Thymus (tissue), 11 donors: ENCODE data around the gene MYCN. TPM values are rescaled to one million over a fixed set of nuclear protein-coding genes. Genes with fewer than 3 reads are reported as not detected.

Source experiments
- DNase-seq, 9 donors: peaks; one replicate each; pipeline ENCODE4 v3.0.0-alpha.2; 2013; ENCODE audit warnings: low spot score in 9 of 9, low read depth in 6 of 9, missing footprints in 1 of 9
- H3K27ac ChIP-seq, 2 donors: one replicate each; pipeline ENCODE4 v1.5.1; 2013; ENCODE audit warnings: control low read depth in 1 of 2, low read depth in 1 of 2, low read length in 1 of 2, mild to moderate bottlenecking in 1 of 2, moderate library complexity in 1 of 2
- H3K27me3 ChIP-seq, 2 donors: one replicate each; pipeline ENCODE4 v1.5.1; 2013; ENCODE audit warnings: low read length in 1 of 2; ENCODE audit not compliant: control insufficient read depth in 2 of 2, insufficient read depth in 1 of 2
- H3K36me3 ChIP-seq, 2 donors: one replicate each; pipeline ENCODE4 v1.5.1; 2013; ENCODE audit warnings: low read length in 1 of 2, mild to moderate bottlenecking in 1 of 2, moderate library complexity in 1 of 2; ENCODE audit not compliant: control insufficient read depth in 2 of 2, insufficient read depth in 2 of 2
- H3K4me1 ChIP-seq, 2 donors: one replicate each; pipeline ENCODE4 v1.5.1; 2013; ENCODE audit warnings: low read length in 2 of 2; ENCODE audit not compliant: control insufficient read depth in 2 of 2, insufficient read depth in 2 of 2
- H3K4me3 ChIP-seq, 2 donors: one replicate each; pipeline ENCODE4 v1.5.1; 2013; ENCODE audit warnings: low read length in 2 of 2, control low read depth in 1 of 2, mild to moderate bottlenecking in 1 of 2
- H3K9me3 ChIP-seq, 2 donors: one replicate each; pipeline ENCODE4 v1.5.1; 2013; ENCODE audit warnings: low read length in 1 of 2, mild to moderate bottlenecking in 1 of 2; ENCODE audit not compliant: control insufficient read depth in 2 of 2, insufficient read depth in 1 of 2
- WGBS: extraction: QIAGEN DNeasy Blood & Tissue Kit; methylation state at CpG from one replicate; pipeline ENCODE4 v1.1.7; 2013; 5-methylcytosine and 5-hydroxymethylcytosine counted together
- polyA plus RNA-seq: library from polyadenylated mRNA; stranded (reverse); fragments of 200-250 nt; gene quantifications from one replicate; pipeline ENCODE4 v1.2.3, GENCODE V29; 2013
- total RNA-seq: library from RNA; stranded (reverse); fragments of 120-200 nt; gene quantifications from one replicate; pipeline ENCODE4 v1.2.4, GENCODE V29; 2013
- donor health status: healthy.

MYCN gene
- total and polyA plus RNA-seq, 2 donors, result 1.8 to 5.8 TPM

- Histone ChIP-seq H3K36me3 (no peaks in the 10 kb centered on the region), H3K4me3 (no peak overlapping the region), H3K27ac (no peak overlapping the region), H3K4me1 (peaks cover 11 to 45% of the 10 kb centered on the region in 2 donors), H3K27me3 (peaks cover 31 to 50% of the 10 kb centered on the region in 2 donors), H3K9me3 (no peaks in the 10 kb centered on the region)
- no peak for DNase-seq
- WGBS, result 74% methylated on average over 8 of the region's 8 CpGs
These were observed 1.4 kb upstream of the MYCN start for GRCh38 chr2:15938803-15939555.

- Histone ChIP-seq H3K9me3 (no peaks in the 10 kb centered on the region), H3K4me1 (peaks cover 14 to 47% of the 10 kb centered on the region in 2 donors), H3K27me3 (peaks cover 31 to 50% of the 10 kb centered on the region in 2 donors), H3K4me3 (peak overlapping the region; percentile 36 to 56), H3K27ac (no peak overlapping the region), H3K36me3 (no peaks in the 10 kb centered on the region)
- 4% methylated on average over 21 of the region's 21 CpGs for WGBS
- peak in 1 of 9 donors; percentile 6 for DNase-seq
These were observed 845 bp upstream of the MYCN start for GRCh38 chr2:15939556-15939853.

- Histone ChIP-seq H3K27ac (no peak overlapping the region), H3K4me3 (peak overlapping the region; percentile 36 to 56), H3K36me3 (peaks cover 4 to 6% of the 10 kb centered on the region in 2 donors), H3K4me1 (peaks cover 14 to 47% of the 10 kb centered on the region in 2 donors), H3K9me3 (no peaks in the 10 kb centered on the region), H3K27me3 (peaks cover 31 to 50% of the 10 kb centered on the region in 2 donors)
- WGBS, result under 1% methylated on average over 52 of the region's 52 CpGs
- DNase-seq, result peak in 3 of 9 donors; percentile 13 to 39 (median 14)
These were observed 521 bp downstream of the MYCN start for GRCh38 chr2:15940661-15941480.

GRCh38 chr2:15941481-15941850 is 1.1 kb downstream of the MYCN start:
- peak in 5 of 9 donors; percentile 21 to 64 (median 41) for DNase-seq
- peaks cover 31 to 50% of the 10 kb centered on the region in 2 donors for H3K27me3 ChIP-seq
- WGBS, result under 1% methylated on average over 14 of the region's 14 CpGs
- H3K4me3 ChIP-seq, result peak overlapping the region; percentile 36 to 56
- peaks cover 4 to 10% of the 10 kb centered on the region in 2 donors for H3K36me3 ChIP-seq
- peaks cover 14 to 47% of the 10 kb centered on the region in 2 donors for H3K4me1 ChIP-seq
- no peak overlapping the region for H3K27ac ChIP-seq
- H3K9me3 ChIP-seq, result no peaks in the 10 kb centered on the region

GRCh38 chr2:15941871-15942710 is 1.7 kb downstream of the MYCN start:
- H3K4me1 ChIP-seq, result peaks cover 14 to 47% of the 10 kb centered on the region in 2 donors
- DNase-seq, result peak in 3 of 9 donors; percentile 18 to 45 (median 23)

GRCh38 chr2:15942711-15943345 is 2.5 kb downstream of the MYCN start:
- Histone ChIP-seq H3K27ac (peak overlapping the region in 1 of 2 donors; percentile 49), H3K36me3 (peaks cover 4 to 13% of the 10 kb centered on the region in 2 donors), H3K27me3 (peaks cover 31 to 50% of the 10 kb centered on the region in 2 donors), H3K4me1 (peaks cover 14 to 47% of the 10 kb centered on the region in 2 donors), H3K9me3 (no peaks in the 10 kb centered on the region), H3K4me3 (peak overlapping the region; percentile 36 to 47)
- DNase-seq, result peak in 1 of 9 donors; percentile 38
- 3% methylated on average over 34 of the region's 34 CpGs for WGBS

More at GRCh38 chr2:15941871-15942710, 1.7 kb downstream of the MYCN start:
- no peak overlapping the region for H3K27ac ChIP-seq
- peaks cover 4 to 10% of the 10 kb centered on the region in 2 donors for H3K36me3 ChIP-seq
- peak overlapping the region; percentile 36 to 56 for H3K4me3 ChIP-seq
- under 1% methylated on average over 98 of the region's 98 CpGs for WGBS
- no peaks in the 10 kb centered on the region for H3K9me3 ChIP-seq
- peaks cover 31 to 50% of the 10 kb centered on the region in 2 donors for H3K27me3 ChIP-seq

- Histone ChIP-seq H3K9me3 (no peaks in the 10 kb centered on the region), H3K36me3 (peaks cover 4 to 13% of the 10 kb centered on the region in 2 donors), H3K4me1 (peaks cover 14 to 47% of the 10 kb centered on the region in 2 donors), H3K27me3 (peaks cover 31 to 47% of the 10 kb centered on the region in 2 donors), H3K4me3 (peak overlapping the region; percentile 36 to 47), H3K27ac (peak overlapping the region; percentile 40 to 68)
- WGBS, result 2% methylated on average over 12 of the region's 12 CpGs
- peak in 3 of 9 donors; percentile 34 to 65 (median 39) for DNase-seq
These were observed 3.3 kb downstream of the MYCN start for GRCh38 chr2:15943378-15944280.
